ENCODE measurements around the gene CD300A.
"Not testable (repeated sequence)": the region's sequence is repeated elsewhere in the genome, so short reads cannot be mapped to it uniquely, and the experiment has no call there.

DNA sequence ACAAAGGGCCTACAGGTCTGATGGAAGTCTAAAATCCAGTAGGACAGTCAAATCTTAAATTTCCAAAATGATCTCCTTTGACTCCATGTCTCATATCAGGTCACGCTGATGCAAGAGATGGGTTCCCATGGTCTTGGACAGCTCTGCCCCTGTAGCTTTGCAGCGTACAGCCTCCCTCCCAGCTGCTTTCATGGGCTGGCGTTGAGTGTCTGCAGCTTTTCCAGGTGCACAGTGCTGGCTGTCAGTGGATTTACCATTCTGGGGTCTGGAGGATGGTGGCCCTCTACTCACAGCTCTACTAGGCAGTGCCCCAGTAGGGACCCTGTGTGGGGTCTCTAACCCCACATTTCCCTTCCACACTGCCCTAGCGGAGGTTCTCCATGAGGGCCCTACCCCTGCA is 21.8 kb downstream of the CD300A start:
- TF ChIP-seq POLR2A (IDR thresholded peaks at IDR 0.05; ENCODE audit: borderline replicate concordance, extremely low read depth, insufficient read depth, insufficient read length); YY1 (IDR thresholded peaks at IDR 0.05; ENCODE audit: extremely low read depth, insufficient replicate concordance, low read depth, low read length); EZH2phosphoT487 (IDR thresholded peaks at IDR 0.05; ENCODE audit: borderline replicate concordance): not testable (repeated sequence)
- TF ChIP-seq, protein P1, sequence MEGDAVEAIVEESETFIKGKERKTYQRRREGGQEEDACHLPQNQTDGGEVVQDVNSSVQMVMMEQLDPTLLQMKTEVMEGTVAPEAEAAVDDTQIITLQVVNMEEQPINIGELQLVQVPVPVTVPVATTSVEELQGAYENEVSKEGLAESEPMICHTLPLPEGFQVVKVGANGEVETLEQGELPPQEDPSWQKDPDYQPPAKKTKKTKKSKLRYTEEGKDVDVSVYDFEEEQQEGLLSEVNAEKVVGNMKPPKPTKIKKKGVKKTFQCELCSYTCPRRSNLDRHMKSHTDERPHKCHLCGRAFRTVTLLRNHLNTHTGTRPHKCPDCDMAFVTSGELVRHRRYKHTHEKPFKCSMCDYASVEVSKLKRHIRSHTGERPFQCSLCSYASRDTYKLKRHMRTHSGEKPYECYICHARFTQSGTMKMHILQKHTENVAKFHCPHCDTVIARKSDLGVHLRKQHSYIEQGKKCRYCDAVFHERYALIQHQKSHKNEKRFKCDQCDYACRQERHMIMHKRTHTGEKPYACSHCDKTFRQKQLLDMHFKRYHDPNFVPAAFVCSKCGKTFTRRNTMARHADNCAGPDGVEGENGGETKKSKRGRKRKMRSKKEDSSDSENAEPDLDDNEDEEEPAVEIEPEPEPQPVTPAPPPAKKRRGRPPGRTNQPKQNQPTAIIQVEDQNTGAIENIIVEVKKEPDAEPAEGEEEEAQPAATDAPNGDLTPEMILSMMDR (IDR thresholded peaks at IDR 0.05 in 2 of 3, conservative IDR thresholded peaks at IDR 0.05 in 1 of 3; ENCODE audit: borderline replicate concordance in 1 of 3, insufficient read depth in 1 of 3, low read depth in 2 of 3, low read length in 2 of 3), result not testable (repeated sequence)
- TF ChIP-seq, protein P2, sequence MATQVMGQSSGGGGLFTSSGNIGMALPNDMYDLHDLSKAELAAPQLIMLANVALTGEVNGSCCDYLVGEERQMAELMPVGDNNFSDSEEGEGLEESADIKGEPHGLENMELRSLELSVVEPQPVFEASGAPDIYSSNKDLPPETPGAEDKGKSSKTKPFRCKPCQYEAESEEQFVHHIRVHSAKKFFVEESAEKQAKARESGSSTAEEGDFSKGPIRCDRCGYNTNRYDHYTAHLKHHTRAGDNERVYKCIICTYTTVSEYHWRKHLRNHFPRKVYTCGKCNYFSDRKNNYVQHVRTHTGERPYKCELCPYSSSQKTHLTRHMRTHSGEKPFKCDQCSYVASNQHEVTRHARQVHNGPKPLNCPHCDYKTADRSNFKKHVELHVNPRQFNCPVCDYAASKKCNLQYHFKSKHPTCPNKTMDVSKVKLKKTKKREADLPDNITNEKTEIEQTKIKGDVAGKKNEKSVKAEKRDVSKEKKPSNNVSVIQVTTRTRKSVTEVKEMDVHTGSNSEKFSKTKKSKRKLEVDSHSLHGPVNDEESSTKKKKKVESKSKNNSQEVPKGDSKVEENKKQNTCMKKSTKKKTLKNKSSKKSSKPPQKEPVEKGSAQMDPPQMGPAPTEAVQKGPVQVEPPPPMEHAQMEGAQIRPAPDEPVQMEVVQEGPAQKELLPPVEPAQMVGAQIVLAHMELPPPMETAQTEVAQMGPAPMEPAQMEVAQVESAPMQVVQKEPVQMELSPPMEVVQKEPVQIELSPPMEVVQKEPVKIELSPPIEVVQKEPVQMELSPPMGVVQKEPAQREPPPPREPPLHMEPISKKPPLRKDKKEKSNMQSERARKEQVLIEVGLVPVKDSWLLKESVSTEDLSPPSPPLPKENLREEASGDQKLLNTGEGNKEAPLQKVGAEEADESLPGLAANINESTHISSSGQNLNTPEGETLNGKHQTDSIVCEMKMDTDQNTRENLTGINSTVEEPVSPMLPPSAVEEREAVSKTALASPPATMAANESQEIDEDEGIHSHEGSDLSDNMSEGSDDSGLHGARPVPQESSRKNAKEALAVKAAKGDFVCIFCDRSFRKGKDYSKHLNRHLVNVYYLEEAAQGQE (IDR thresholded peaks at IDR 0.05; ENCODE audit: low read depth), result not testable (repeated sequence)
